Endometrium (tissue), 2 donors: ENCODE measurements around the gene CTBS.
"Not testable (repeated sequence)": the region's sequence is repeated elsewhere in the genome, so short reads cannot be mapped to it uniquely, and the experiment has no call there.

Experiments
- FAIRE-seq: peaks from 2 replicates; lab custom pipeline; 2012; peaks lifted over from hg19 to GRCh38; lab: Jason Lieb, UNC
- donor health status: control.
- donor health status: control.

The CTBS gene, protein sequence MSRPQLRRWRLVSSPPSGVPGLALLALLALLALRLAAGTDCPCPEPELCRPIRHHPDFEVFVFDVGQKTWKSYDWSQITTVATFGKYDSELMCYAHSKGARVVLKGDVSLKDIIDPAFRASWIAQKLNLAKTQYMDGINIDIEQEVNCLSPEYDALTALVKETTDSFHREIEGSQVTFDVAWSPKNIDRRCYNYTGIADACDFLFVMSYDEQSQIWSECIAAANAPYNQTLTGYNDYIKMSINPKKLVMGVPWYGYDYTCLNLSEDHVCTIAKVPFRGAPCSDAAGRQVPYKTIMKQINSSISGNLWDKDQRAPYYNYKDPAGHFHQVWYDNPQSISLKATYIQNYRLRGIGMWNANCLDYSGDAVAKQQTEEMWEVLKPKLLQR

DNA sequence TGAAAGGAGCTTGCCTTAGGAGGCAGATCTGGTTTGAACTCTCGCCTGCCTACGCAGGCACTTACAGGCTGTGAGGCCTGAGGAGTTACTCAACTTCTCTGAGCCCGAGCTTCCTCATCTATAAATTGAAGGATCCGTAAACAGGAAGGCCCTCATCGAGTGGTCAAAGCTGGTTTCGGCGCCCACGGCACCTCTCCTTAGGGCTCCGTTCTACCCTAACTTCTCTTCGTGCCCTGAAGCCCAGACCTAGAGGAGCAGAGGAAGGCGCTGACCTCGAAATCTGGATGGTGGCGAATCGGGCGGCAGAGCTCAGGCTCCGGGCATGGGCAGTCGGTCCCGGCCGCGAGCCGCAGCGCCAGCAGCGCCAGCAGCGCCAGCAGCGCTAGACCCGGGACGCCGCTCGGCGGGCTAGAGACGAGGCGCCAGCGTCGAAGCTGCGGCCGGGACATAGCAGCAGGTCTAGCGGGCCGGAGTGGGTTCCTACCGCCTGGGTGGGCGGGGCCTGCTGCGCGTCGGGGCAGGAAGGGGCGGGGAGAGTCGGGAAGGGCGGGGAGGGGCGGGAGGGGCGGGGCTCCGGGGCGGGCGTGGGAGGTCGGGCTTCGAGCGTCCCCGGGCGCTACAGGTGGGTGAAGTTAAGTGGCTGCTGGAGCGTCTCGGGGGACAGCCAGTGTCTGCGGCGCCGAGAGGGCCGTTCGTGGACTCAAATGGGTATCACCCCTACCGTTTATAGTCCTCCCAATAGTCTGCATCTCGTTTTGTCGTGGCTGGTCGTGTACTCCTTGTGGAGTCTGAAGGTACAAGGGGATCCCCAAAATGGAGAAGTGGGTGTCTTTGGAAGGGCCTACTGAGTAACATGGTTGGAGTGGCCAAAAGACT lies at the start of gene CTBS:
Gene CTBS, minus strand, starts transcription at position 474 of the 876 bp plus-strand sequence. Its CDS starts 25 bp downstream, at position 449.
- no peak for FAIRE-seq

DNA sequence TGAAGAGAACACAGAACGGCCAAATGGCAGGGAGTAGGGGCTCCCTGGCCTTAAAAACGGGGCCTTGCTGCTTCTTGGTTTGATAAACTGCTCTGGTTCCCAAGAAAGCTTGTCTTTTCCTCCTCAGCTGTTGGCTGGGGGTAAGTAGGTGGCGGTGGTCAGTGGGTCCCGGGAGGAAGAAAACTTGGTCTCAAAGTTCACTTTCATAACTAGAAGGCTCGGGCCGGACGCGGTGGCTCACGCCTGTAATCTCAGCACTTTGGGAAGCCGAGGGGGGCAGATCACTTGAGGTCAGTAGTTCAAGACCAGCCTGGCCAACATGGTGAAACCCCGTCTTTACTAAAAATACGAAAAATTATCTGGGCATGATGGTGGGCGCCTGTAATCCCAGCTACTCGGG lies 47.3 kb upstream of the CTBS start:
- no peak for FAIRE-seq

DNA sequence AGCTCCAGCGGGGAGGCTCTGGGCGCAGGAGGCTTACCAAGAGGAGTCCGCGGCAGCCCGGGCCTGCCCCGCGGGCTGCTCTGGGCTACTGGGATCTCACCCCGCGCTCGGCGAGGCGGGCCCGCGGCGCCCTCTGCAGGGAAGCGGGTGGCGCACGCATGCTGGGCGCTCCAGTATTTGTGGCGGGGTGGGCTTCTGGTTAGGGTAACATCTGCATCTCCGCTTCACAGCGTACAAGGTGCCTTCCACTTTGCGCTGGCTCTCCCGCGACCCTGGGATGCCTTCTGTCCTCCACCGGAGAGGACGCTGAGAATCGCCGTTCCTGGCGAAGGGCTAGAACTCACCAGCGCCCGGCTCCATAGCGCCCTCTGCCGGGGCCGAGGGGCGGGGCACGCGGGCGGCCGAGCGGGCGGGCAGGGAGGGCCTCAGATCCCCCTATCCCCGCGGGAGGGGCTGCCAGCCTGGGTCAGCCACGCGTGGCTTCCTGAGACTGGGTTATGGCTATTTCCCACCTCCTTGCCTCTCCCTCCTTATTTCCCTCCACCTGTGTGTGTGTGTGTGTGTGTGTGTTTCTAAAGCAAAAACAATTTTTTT lies 46.6 kb upstream of the CTBS start:
- FAIRE-seq, result no peak

DNA sequence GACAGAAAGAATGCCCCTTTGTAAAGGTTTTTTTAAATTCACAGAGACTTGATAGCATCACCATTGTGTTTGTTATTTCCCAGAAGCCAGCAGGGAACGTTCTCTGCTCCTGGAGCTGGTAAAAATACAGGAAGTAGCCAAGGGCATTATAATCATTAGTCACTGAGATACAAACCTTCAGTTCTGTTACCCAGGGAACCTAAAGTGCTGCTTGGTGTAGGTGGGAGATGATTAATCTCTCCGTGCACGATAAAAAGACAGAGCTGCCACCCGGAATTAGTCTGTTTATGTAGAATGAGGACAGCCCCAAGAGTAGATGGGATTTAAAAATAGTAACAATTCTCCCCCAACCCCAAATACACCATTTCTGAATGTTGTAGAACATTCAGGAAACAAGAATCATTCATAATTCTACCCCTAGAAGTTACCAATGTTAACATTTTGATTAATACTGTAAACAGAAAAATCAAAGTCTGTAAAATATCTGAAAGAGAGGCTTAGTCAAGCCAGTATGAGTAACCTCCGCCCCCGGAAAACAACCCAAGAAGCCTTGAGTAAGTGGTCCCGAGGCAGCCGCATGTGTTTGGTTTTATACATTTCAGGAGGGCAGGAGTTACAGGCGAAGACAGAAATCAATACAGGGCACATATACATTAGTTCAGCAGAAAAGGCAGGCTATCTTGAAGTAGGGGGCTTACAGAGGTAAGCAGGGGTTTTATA lies 45.3 kb upstream of the CTBS start:
- no peak for FAIRE-seq

DNA sequence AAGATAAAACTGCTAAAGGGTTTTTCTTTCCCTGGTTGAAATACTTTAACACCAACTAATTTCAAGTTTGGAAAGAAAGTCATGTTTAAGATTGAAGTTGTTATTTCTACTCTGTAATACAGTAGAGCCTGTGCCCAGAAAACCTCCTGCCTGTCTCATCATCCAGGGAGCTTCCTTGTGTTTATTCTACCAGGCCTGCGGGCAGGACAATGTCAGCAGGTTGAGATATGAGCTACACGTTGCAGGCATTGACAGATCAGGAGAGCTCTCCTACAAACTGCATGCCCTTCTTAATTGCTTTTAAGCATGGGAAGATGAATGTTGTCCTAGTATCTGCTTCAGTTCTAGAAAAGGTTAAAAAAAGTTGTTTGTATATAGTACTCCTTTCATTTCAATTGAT lies 43.1 kb upstream of the CTBS start:
- FAIRE-seq, result no peak

DNA sequence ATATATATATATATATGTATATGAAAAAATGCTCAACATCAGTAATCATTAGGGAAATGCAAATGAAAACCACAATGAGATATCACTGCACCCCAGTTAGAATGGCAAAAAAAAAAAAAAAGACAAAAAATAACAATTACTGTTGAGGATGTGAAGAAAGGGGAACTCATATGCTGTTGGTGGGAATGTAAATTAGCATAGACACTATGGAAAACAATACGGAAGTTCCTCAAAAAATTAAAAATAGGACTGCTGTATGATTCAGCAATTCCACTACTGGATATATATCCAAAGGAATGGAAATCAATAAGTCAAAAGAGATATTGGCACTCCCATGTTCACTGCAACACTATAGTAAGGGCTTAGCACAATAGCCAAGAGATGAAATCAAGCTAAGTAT lies 41.5 kb upstream of the CTBS start:
- no peak for FAIRE-seq

DNA sequence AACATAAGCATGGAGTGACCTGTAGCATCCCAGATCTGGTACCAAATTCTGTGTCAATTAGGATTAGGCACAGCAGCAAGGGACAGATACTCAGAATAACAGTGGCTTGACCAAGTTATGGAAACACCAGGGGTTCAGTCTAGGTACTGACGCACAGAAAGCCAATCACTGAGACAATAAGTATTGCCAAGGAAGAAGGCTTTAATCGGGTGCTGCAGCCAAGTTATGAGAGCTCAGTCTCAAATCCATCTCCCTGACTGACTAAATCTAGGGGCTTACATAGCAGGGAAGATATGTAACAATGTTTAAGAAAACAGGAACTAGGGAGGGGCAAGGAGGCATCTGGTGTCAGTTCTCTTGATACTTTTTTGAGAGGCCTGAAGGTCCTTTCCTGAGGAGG lies 39.6 kb upstream of the CTBS start:
- FAIRE-seq, result no peak

DNA sequence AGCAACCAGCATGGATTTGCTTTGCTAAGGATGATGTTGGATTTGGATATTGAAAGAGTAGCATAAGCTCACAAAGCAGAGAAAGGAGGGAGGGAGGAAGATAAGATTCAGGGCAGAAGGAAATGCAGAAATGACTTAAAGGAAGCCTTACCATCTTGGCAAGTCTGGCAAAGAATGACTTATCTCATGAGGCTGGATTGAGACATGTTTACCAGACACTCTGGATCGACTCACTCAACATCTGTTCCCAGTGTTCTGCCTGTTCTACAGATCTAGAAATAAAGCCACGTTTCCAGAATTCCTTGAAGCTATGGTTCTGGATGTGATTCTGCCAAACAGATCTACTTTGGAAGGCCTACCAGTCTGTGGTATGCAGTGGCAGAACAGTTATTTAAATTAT lies 38.8 kb upstream of the CTBS start:
- no peak for FAIRE-seq

DNA sequence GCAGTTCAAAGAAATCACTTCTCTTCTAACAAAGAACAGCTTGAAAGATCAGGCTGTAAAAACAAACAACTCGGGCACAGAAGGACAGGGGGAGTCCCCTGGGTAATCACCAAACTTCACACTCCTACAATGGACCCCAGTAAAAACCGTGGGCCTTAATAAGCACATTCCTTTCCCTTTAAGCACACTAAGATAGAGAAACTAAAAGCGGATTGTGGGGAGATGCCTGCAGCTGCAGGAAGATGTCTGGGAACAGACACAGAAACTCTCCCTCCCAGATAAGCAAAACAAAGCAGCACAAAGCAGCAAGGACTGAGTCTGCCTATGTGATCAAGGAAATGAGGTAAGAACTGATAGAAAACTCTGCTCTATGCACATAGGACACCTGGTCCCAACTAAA lies 37.6 kb upstream of the CTBS start:
- FAIRE-seq, result no peak

DNA sequence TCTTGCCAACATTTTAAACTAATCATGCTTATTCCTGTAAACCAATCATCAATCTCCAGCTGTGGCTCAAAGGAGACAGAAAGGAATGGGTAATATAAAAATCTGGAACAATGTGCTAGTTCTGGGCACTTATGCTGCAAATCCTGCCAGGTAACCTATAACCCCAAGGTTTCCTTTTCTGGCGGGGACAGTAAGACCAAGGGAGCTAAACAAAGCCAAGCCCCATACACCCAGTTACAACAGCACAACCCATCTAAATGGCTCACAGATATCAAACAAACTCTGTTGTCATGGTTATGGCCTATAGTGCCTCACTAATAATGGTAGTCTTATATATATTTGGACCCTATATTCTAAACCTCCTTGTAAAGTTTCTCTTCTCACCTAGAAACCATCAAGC lies 36.9 kb upstream of the CTBS start:
- FAIRE-seq, result no peak

DNA sequence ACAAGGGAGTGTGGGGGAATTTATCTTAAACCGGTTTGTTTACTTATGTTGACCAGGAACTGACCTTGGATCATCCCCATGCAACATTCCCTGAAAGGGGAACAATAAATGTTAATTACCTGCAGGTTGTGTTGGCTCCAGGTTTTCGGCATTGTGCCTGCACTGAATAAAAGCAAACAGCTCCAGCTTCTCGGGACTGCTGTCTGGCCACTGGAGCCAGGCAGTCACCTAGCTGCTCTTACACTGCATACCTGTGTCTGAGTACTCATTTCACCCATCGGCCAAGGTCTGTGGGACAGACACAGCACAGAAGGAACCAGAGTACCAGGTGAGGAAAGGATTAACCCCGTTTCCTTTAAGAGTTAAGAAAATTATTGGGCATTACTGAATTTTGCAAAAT lies 32.7 kb upstream of the CTBS start:
- FAIRE-seq, result no peak

DNA sequence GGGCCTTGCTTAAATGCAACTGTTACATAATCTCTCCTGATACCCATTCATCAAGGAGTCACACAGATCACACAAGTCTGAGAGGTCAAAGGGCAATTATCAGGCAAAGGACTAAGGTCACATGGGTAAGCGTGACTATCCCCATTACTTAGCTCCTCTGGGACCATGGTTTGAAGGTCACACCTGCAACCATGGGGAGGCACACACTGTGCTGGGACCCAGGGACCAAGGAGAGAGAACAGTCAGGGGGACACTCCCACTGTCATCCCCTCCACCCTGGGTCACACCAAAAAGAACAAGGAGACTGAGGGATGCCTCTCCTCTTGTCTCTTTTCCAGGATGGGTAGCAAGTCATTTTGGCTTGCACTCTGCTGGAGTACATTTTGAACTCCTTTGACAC lies 30.9 kb upstream of the CTBS start:
- FAIRE-seq, result no peak

DNA sequence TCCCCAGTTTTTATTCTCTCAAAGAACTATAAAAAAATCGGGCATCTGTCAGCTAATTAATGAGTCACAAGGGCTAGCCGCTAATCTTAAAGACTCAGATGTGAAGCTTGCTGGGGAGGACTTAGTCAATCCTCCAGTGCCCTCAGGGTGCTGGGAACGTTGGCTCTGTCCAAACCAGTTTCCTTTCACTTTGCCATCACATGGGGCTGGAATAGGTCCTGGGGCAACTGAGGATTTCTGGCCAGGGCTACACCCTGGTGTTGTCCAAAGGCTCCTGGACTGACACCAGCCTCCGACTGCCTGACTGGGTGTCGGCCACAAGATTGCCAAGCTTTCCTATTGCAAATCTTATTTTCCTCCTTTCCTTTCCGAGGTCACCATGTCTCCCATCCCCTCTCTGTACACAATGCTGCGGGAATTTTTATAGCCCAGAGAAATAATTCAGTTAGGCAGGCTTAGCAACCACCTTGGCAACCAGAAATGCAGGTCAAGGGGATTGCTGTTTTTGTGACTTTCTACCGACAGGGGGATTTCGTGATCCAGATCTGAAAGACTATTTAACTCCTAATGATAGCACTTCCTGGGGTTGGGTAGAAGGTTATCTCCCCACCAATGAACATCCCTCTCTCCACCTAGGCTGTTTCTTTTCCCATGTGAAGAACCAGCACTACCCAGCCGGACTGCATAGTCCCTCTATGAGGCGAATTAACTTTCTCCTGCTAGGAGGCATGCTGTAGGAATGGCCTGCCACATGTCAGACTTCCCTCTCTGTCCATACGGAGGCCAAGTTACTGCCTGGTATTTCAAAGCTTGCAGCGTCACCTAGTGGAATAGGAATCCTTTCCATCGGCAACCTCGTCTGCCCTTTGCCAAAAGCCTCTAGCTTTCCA lies 29.9 kb upstream of the CTBS start:
- peak; percentile 41 for FAIRE-seq

DNA sequence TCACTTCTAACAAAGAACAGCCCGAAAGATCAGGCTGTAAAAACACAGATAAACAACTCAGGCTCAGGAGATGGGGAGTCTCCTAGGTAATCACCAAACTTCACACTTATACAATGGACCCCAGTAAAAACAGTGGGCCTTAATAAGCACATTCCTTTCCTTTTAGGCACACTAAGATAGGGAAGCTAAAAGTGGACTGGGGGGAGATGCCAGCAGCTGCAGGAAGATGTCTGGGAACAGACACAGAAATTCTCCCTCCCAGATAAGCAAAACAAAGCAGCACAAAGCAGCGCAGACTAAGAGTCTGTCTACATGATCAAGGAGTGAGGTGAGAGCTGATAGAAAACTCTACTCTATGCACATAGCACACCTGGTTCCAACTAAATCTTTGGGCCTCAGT lies 29.0 kb upstream of the CTBS start:
- FAIRE-seq, result no peak

DNA sequence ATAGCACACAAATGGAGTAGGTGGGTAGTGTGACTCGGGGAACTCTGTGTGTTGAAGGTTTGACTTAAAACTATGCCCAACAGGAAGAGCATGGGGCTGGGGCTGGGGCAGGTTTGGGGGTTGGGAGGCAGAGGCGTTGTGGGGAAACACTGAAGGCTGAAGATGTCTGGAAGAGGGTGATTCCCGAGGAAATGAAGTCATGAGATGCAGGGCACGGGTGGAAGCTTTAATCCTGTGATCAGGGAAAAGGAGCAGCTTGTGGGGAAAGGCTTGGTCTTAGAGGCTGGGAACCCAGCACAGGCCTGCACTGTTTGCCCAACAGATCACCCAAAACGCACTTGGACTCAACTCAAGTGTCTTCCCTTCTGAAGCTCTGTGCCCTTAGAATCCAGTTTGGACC lies 26.6 kb upstream of the CTBS start:
- FAIRE-seq, result no peak

DNA sequence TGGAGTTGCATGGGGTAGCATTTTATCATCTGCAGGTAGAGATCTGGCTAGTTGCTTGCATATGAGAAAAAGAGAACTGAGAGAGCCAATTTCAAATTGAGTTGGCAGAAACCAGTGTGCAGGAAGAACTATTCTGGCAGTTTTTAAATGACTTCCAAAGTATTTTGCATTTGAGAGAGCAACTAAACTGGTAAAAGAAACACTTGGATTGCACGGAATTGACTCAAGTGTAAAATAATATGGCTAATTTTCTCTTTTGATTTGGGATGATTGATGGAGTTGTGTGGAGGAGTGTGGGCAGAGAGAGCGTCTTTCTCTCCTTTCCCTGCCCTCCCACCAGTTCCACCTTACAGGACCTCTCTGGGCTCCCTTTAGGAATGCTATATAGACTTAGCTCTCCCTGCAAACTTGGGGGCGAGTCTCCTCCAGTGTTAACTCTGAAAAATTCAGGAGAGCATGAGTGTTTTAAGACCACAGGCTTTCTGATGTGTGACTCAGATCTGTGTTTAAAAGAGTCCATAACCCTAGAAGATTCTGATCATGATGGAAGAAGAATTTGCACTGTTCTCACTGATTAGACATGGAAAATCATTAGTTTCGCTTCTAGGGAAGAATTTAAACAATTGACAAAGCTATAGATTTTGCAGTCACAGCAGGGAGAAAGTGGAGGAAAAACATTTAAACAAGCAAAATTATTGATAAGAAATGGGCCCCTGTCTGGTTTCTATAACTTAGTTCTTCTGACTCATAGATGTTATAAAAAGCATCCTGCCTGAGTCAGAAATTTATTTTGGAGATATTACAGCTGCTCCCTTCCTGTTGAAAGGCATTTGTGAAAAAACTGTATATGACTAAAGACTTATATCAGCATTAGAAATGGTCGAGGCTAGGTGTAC lies 24.9 kb upstream of the CTBS start:
- FAIRE-seq, result no peak

DNA sequence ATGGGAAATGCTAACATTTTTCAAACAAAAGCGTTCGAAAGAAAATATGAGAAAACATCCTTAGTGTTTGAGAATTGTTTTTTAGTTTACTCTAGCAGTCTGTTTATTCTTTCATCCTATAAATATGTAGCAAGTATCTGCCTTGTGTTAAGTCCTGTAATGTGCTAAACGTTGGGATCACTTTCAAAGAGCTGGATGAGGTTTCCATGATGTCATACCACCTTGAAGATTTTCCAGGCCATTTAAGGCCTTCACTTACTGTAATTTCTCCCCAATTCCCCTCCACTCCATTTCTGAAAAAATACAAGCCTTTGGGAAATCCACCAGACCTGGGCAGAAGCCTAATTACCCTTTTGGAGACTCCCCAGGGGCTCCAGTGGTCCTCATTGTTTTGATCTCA lies 24.2 kb upstream of the CTBS start:
- FAIRE-seq, result no peak

DNA sequence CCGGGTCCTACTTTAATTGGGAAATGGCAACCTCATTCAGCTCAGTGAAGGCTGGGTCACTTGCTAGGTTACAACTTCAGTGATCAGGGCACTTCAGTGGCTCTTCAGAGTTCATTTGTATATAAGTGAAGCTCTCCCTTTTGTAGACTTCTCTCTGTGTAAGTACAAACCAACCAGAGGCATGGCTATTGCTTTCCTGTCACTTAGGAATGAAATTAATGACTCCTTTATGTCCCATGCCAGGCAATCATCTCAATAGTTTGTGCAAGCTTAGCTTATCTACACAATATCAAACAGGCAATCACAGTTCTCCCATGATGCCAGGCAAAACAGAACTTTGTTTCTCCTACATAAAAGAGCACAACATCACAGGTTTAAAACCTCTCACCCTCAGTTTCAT lies 22.8 kb upstream of the CTBS start:
- FAIRE-seq, result no peak

DNA sequence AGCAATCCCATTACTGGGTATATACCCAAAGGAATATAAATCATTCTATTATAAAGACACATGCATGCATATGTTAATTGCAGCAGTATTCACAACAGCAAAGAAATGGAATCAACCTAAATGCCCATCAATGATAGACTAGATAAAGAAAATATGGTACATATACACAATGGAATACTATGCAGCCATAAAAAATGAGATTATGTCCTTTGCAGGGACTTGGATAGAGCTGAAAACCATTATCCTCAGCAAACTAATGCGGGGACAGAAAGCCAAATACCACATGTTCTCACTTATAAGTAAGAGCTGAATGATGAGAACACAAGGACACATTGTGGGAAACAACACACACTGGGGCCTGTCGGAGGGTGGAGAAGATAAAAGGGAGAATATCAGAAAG lies 20.7 kb upstream of the CTBS start:
- not testable (repeated sequence) for FAIRE-seq

DNA sequence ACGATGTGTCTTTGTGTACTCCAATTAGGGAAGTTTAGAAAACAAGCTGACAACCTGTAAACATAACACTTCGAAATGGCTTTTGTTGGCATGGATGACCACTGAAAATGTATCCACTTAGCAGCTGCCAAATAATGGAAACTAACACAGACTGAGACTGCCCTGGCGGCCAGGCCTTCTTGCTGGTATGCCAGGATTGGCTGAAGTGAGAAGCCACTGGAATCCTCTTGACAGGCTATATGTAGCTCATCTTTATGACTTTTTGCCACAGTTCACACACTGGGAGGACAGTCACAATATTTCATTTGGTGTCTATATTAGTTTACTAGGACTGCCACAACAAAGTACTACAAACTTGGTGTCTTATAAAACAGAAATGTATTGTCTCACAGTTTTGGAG lies 12.9 kb upstream of the CTBS start:
- FAIRE-seq, result no peak
